Esophagus mucosa (tissue), 1 donor: ENCODE data around the gene USP53. TPM values are rescaled to one million over a fixed set of nuclear protein-coding genes. Genes with fewer than 3 reads are reported as not detected.
"Not testable (repeated sequence)": the region's sequence is repeated elsewhere in the genome, so short reads cannot be mapped to it uniquely, and the experiment has no call there.

Experiments used
- ATAC-seq: fragments of 200-7000 bp; cut with Tn5 transposase; one replicate; pipeline ENCODE4 v1.9.1; 2020
- total RNA-seq: library from RNA; stranded (reverse); gene quantifications from one replicate; pipeline ENCODE4 v1.2.4, GENCODE V29; 2023
- donor health status: DM: yes; HTN: yes; CAD: no.

USP53 gene
- total RNA-seq = 19.5 TPM

GRCh38 chr4:119212234-119212963, at the start of gene USP53:
Gene USP53, plus strand, starts transcription at chr4:119212713. Its CDS starts 27,047 bp downstream, at chr4:119239760.
- peak; percentile 99 for ATAC-seq

- ATAC-seq = no peak
Observed at GRCh38 chr4:119165767-119166166, 46.7 kb upstream of the USP53 start.

- ATAC-seq = no peak
Observed at GRCh38 chr4:119170195-119170594, 42.3 kb upstream of the USP53 start.

- no peak for ATAC-seq
Observed at GRCh38 chr4:119172223-119172622, 40.3 kb upstream of the USP53 start.

- ATAC-seq = not testable (repeated sequence)
Observed at GRCh38 chr4:119173729-119174361, 38.7 kb upstream of the USP53 start.

- ATAC-seq = no peak
Observed at GRCh38 chr4:119179011-119179410, 33.5 kb upstream of the USP53 start.

- ATAC-seq = no peak
Observed at GRCh38 chr4:119184128-119184527, 28.4 kb upstream of the USP53 start.

GRCh38 chr4:119189638-119190037, 22.9 kb upstream of the USP53 start:
- no peak for ATAC-seq

GRCh38 chr4:119190354-119190753, 22.2 kb upstream of the USP53 start:
- ATAC-seq = no peak

GRCh38 chr4:119191505-119191904, 21.0 kb upstream of the USP53 start:
- no peak for ATAC-seq

- no peak for ATAC-seq
Observed at GRCh38 chr4:119197772-119198212, 14.7 kb upstream of the USP53 start.

- no peak for ATAC-seq
Observed at GRCh38 chr4:119204916-119205315, 7.6 kb upstream of the USP53 start.

- no peak for ATAC-seq
Observed at GRCh38 chr4:119205690-119206089, 6.8 kb upstream of the USP53 start.

GRCh38 chr4:119206178-119206577, 6.3 kb upstream of the USP53 start:
- ATAC-seq = no peak

GRCh38 chr4:119207051-119207450, 5.5 kb upstream of the USP53 start:
- no peak for ATAC-seq

GRCh38 chr4:119209077-119209476, 3.4 kb upstream of the USP53 start:
- ATAC-seq = peak; percentile 67

- no peak for ATAC-seq
Observed at GRCh38 chr4:119209586-119209985, 2.9 kb upstream of the USP53 start.

- ATAC-seq = no peak
Observed at GRCh38 chr4:119210775-119211174, 1.7 kb upstream of the USP53 start.

GRCh38 chr4:119211867-119212233, 663 bp upstream of the USP53 start:
- ATAC-seq = no peak

- peak; percentile 78 for ATAC-seq
Observed at GRCh38 chr4:119212964-119213606, 572 bp downstream of the USP53 start.

GRCh38 chr4:119218093-119218492, 5.6 kb downstream of the USP53 start:
- ATAC-seq = no peak

GRCh38 chr4:119221412-119221811, 8.9 kb downstream of the USP53 start:
- ATAC-seq = no peak

GRCh38 chr4:119227690-119228089, 15.2 kb downstream of the USP53 start:
- no peak for ATAC-seq

GRCh38 chr4:119228406-119228805, 15.9 kb downstream of the USP53 start:
- no peak for ATAC-seq
